T-helper 1 cell treated with Interleukin-12 subunit alpha and Interleukin-12 subunit beta and Interleukin-4 antibody, amounts not matched to agents 30 μg/mL and 1 μg/mL, for 36 hours (primary cell): ENCODE results near the gene DTHD1.

ENCODE experiments used
- H3K27ac Mint-ChIP-seq: one replicate; pipeline ENCODE4 v1.8.0; 2021; ENCODE audit warnings: mild to moderate bottlenecking, mixed read lengths
- H3K27me3 Mint-ChIP-seq: one replicate; pipeline ENCODE4 v1.8.0; 2021; ENCODE audit warnings: low read depth, mixed read lengths
- H3K36me3 Mint-ChIP-seq: one replicate; pipeline ENCODE4 v1.8.0; 2021; ENCODE audit warnings: low read depth, mixed read lengths
- H3K4me1 Mint-ChIP-seq: one replicate; pipeline ENCODE4 v1.8.0; 2021; ENCODE audit warnings: low read depth, mixed read lengths
- H3K4me3 Mint-ChIP-seq: one replicate; pipeline ENCODE4 v1.8.0; 2021; ENCODE audit warnings: mild to moderate bottlenecking, moderate library complexity, mixed read lengths
- H3K9me3 Mint-ChIP-seq: one replicate; pipeline ENCODE4 v1.8.0; 2021; ENCODE audit warnings: mixed read lengths

Gene DTHD1

GRCh38 chr4:36255577-36255976 lies 25.8 kb upstream of the DTHD1 start:
- Mint-ChIP-seq H3K27me3 (no peaks in the 10 kb centered on the region), H3K4me3 (peak overlapping the region; percentile 74), H3K27ac (peak overlapping the region; percentile 98), H3K9me3 (peaks cover 4% of the 10 kb centered on the region), H3K4me1 (peaks cover 37% of the 10 kb centered on the region), H3K36me3 (peaks cover 10% of the 10 kb centered on the region)

- no peaks in the 10 kb centered on the region for H3K27me3 Mint-ChIP-seq
- peaks cover 37% of the 10 kb centered on the region for H3K4me1 Mint-ChIP-seq
- peak overlapping the region; percentile 98 for H3K27ac Mint-ChIP-seq
- H3K4me3 Mint-ChIP-seq: peak overlapping the region; percentile 48
- H3K9me3 Mint-ChIP-seq: peaks cover 4% of the 10 kb centered on the region
- peaks cover 10% of the 10 kb centered on the region for H3K36me3 Mint-ChIP-seq
Observed at GRCh38 chr4:36256398-36256891, 25.0 kb upstream of the DTHD1 start.

- H3K27ac Mint-ChIP-seq: no peak overlapping the region
- peaks cover 23% of the 10 kb centered on the region for H3K4me1 Mint-ChIP-seq
- no peaks in the 10 kb centered on the region for H3K27me3 Mint-ChIP-seq
- peaks cover 4% of the 10 kb centered on the region for H3K9me3 Mint-ChIP-seq
- no peak overlapping the region for H3K4me3 Mint-ChIP-seq
- peaks cover 5% of the 10 kb centered on the region for H3K36me3 Mint-ChIP-seq
Observed at GRCh38 chr4:36260731-36261130, 20.7 kb upstream of the DTHD1 start.

- Mint-ChIP-seq H3K9me3 (peaks cover 4% of the 10 kb centered on the region), H3K36me3 (peaks cover 3% of the 10 kb centered on the region), H3K27ac (no peak overlapping the region), H3K4me1 (peaks cover 39% of the 10 kb centered on the region), H3K27me3 (no peaks in the 10 kb centered on the region), H3K4me3 (no peak overlapping the region)
Observed at GRCh38 chr4:36264207-36264826, 17.1 kb upstream of the DTHD1 start.

- H3K4me1 Mint-ChIP-seq: peaks cover 41% of the 10 kb centered on the region
- H3K27me3 Mint-ChIP-seq: no peaks in the 10 kb centered on the region
- H3K36me3 Mint-ChIP-seq: peaks cover 1% of the 10 kb centered on the region
- H3K4me3 Mint-ChIP-seq: peak overlapping the region; percentile 19
- peaks cover 4% of the 10 kb centered on the region for H3K9me3 Mint-ChIP-seq
- H3K27ac Mint-ChIP-seq: peak overlapping the region; percentile 52
Observed at GRCh38 chr4:36267486-36268268, 13.7 kb upstream of the DTHD1 start.

GRCh38 chr4:36269101-36269500 lies 12.3 kb upstream of the DTHD1 start:
- Mint-ChIP-seq H3K9me3 (peaks cover 4% of the 10 kb centered on the region), H3K4me3 (no peak overlapping the region), H3K4me1 (peaks cover 38% of the 10 kb centered on the region), H3K36me3 (peaks cover 4% of the 10 kb centered on the region), H3K27me3 (no peaks in the 10 kb centered on the region), H3K27ac (peak overlapping the region; percentile 80)

- H3K4me1 Mint-ChIP-seq: peaks cover 33% of the 10 kb centered on the region
- H3K27me3 Mint-ChIP-seq: no peaks in the 10 kb centered on the region
- H3K4me3 Mint-ChIP-seq: no peak overlapping the region
- peak overlapping the region; percentile 80 for H3K27ac Mint-ChIP-seq
- peaks cover 6% of the 10 kb centered on the region for H3K36me3 Mint-ChIP-seq
- peaks cover 4% of the 10 kb centered on the region for H3K9me3 Mint-ChIP-seq
Observed at GRCh38 chr4:36269533-36270173, 11.8 kb upstream of the DTHD1 start.

- Mint-ChIP-seq H3K27me3 (no peaks in the 10 kb centered on the region), H3K9me3 (no peaks in the 10 kb centered on the region), H3K4me3 (no peak overlapping the region), H3K4me1 (peaks cover 24% of the 10 kb centered on the region), H3K36me3 (peaks cover 6% of the 10 kb centered on the region), H3K27ac (no peak overlapping the region)
Observed at GRCh38 chr4:36273276-36273675, 8.1 kb upstream of the DTHD1 start.

GRCh38 chr4:36274158-36274557 lies 7.3 kb upstream of the DTHD1 start:
- Mint-ChIP-seq H3K27me3 (no peaks in the 10 kb centered on the region), H3K4me3 (no peak overlapping the region), H3K36me3 (peaks cover 6% of the 10 kb centered on the region), H3K27ac (no peak overlapping the region), H3K4me1 (peaks cover 25% of the 10 kb centered on the region), H3K9me3 (no peaks in the 10 kb centered on the region)

- H3K9me3 Mint-ChIP-seq: peaks cover 5% of the 10 kb centered on the region
- peaks cover 47% of the 10 kb centered on the region for H3K4me1 Mint-ChIP-seq
- peaks cover 18% of the 10 kb centered on the region for H3K36me3 Mint-ChIP-seq
- H3K4me3 Mint-ChIP-seq: no peak overlapping the region
- H3K27ac Mint-ChIP-seq: no peak overlapping the region
- H3K27me3 Mint-ChIP-seq: no peaks in the 10 kb centered on the region
Observed at GRCh38 chr4:36277533-36277932, 3.9 kb upstream of the DTHD1 start.

GRCh38 chr4:36278789-36279188 lies 2.6 kb upstream of the DTHD1 start:
- H3K36me3 Mint-ChIP-seq: peaks cover 23% of the 10 kb centered on the region
- peak overlapping the region; percentile 4 for H3K27ac Mint-ChIP-seq
- H3K9me3 Mint-ChIP-seq: peaks cover 5% of the 10 kb centered on the region
- no peaks in the 10 kb centered on the region for H3K27me3 Mint-ChIP-seq
- H3K4me3 Mint-ChIP-seq: no peak overlapping the region
- H3K4me1 Mint-ChIP-seq: peaks cover 60% of the 10 kb centered on the region

- Mint-ChIP-seq H3K4me3 (no peak overlapping the region), H3K27me3 (no peaks in the 10 kb centered on the region), H3K27ac (peak overlapping the region; percentile 20), H3K4me1 (peaks cover 76% of the 10 kb centered on the region), H3K9me3 (peaks cover 10% of the 10 kb centered on the region), H3K36me3 (peaks cover 25% of the 10 kb centered on the region)
Observed at GRCh38 chr4:36280555-36280954, 861 bp upstream of the DTHD1 start.

GRCh38 chr4:36282503-36283030 lies 1.2 kb downstream of the DTHD1 start:
- Mint-ChIP-seq H3K27ac (peak overlapping the region; percentile 5), H3K9me3 (peaks cover 17% of the 10 kb centered on the region), H3K36me3 (peaks cover 28% of the 10 kb centered on the region), H3K27me3 (no peaks in the 10 kb centered on the region), H3K4me3 (no peak overlapping the region), H3K4me1 (peaks cover 82% of the 10 kb centered on the region)

- H3K9me3 Mint-ChIP-seq: peaks cover 20% of the 10 kb centered on the region
- H3K27me3 Mint-ChIP-seq: no peaks in the 10 kb centered on the region
- peak overlapping the region; percentile 3 for H3K4me3 Mint-ChIP-seq
- H3K36me3 Mint-ChIP-seq: peaks cover 28% of the 10 kb centered on the region
- peak overlapping the region; percentile 42 for H3K27ac Mint-ChIP-seq
- peaks cover 77% of the 10 kb centered on the region for H3K4me1 Mint-ChIP-seq
Observed at GRCh38 chr4:36283912-36284465, 2.6 kb downstream of the DTHD1 start.
